ENCODE measurements around the gene TUBA8.
"Not testable (repeated sequence)": the region's sequence is repeated elsewhere in the genome, so short reads cannot be mapped to it uniquely, and the experiment has no call there.

DNA sequence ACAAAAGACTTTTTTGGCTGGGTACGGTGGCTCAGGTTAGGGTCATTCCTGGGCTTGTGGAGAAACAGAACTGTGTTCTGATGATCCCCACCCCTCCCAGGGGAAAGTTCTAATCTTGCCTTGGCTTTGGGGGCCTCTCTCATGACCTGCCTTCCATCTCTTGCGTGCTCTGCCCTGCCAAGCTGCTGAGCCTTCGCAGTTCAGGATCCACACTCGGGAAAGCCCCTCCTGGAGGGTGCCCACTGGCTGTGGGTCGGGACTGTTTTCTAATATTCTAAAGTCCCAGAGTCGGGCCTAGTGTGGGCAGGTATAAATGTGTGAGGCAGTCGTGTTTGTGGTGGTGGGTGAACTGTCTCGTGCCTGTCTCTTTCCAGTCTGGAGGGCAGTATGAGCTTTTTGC is 62.2 kb downstream of the TUBA8 start:
- TF ChIP-seq, protein P1, sequence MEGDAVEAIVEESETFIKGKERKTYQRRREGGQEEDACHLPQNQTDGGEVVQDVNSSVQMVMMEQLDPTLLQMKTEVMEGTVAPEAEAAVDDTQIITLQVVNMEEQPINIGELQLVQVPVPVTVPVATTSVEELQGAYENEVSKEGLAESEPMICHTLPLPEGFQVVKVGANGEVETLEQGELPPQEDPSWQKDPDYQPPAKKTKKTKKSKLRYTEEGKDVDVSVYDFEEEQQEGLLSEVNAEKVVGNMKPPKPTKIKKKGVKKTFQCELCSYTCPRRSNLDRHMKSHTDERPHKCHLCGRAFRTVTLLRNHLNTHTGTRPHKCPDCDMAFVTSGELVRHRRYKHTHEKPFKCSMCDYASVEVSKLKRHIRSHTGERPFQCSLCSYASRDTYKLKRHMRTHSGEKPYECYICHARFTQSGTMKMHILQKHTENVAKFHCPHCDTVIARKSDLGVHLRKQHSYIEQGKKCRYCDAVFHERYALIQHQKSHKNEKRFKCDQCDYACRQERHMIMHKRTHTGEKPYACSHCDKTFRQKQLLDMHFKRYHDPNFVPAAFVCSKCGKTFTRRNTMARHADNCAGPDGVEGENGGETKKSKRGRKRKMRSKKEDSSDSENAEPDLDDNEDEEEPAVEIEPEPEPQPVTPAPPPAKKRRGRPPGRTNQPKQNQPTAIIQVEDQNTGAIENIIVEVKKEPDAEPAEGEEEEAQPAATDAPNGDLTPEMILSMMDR (IDR thresholded peaks at IDR 0.05), result not testable (repeated sequence)
- not testable (repeated sequence) for TF ChIP-seq POLR2A (IDR thresholded peaks at IDR 0.05)
